ENCODE results near the gene MRPS23. TPM values are rescaled to one million over a fixed set of nuclear protein-coding genes. Genes with fewer than 3 reads are reported as not detected.
A peak's percentile ranks its signal among the peaks of the same experiment; 100 is the strongest.

MRPS23 gene
- total and polyA plus RNA-seq, 7 donors, result 27.2 to 91.1 (median 49.2) TPM

DNA sequence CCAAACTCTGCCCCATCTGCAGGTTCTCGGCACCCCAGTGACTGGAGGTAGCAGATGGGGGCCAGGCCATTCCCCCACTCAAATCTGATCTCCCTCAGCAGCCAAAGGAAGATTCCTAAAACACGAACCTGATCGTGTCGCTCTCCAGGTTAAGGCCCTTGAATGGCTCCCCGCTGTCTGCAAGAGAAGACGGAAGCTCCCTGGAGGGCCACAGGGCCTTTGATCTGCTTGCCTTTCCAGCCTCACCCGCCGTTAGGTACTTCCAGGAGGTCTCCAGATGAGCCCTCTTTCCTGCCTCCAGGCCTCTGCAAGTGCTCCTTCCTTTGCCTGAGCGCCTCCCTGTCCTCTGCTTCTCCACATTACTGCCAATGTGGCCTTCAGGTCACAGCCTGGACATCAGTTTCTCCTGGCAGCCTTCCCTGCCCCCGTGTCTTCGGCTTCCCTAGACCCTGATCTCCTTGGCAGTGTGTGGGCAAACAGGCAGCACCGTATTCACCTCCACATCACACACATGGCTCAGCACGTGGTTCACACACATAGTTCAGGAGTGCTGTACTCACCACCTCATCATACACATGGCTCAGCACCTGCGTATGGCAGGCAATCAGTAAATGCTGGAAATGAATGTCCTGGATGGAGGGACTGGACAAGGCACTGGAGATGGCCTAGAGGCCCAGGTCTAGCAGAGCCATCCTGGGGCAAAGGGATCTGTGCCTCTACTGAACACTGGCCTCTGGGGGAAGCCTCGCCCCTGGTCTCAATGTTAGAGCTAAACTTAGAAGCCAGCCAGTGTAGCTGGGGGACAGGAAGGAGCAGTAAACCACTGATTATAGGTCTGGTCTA lies 26.4 kb upstream of the MRPS23 start:
- peaks cover 3 to 29% of the 10 kb centered on the region in 2 donors for H3K36me3 ChIP-seq (ENCODE audit: insufficient read depth in 1 of 2, low read depth in 1 of 2)

GRCh38 chr17:57875290-57876022 lies 25.6 kb upstream of the MRPS23 start:
- H3K9me3 ChIP-seq, result no peaks in the 10 kb centered on the region
- peak overlapping the region; percentile 84 for H3K27ac ChIP-seq
- peaks cover 3 to 37% of the 10 kb centered on the region in 2 donors for H3K36me3 ChIP-seq (ENCODE audit: insufficient read depth in 1 of 2, low read depth in 1 of 2)
- ATAC-seq, result peak; percentile 73 to 85 (median 78)
- peak; percentile 87 to 91 for DNase-seq
- 18 to 22% (median 20%) methylated on average over 10 of the region's 10 CpGs for WGBS, 3 donors
- no peaks in the 10 kb centered on the region for H3K27me3 ChIP-seq (ENCODE audit: insufficient read depth in 3 of 3, low read length in 2 of 3)
- H3K4me3 ChIP-seq, result peak overlapping the region; percentile 39
- peak; percentile 22 for TF ChIP-seq CTCF (IDR thresholded peaks at IDR 0.05)
- H3K4me1 ChIP-seq, result peaks cover 79% of the 10 kb centered on the region
- intact Hi-C loops (cut with DNase I), result no loop called here

More for the DNA sequence above, 26.4 kb upstream of the MRPS23 start:
- peak overlapping the region; percentile 84 for H3K27ac ChIP-seq
- H3K4me1 ChIP-seq, result peaks cover 84% of the 10 kb centered on the region
- intact Hi-C loops (cut with DNase I), result no loop called here
- H3K9me3 ChIP-seq, result no peaks in the 10 kb centered on the region
- ATAC-seq (no peak), DNase-seq (no peak)
- TF ChIP-seq CTCF (IDR thresholded peaks at IDR 0.05), result no peak
- H3K27me3 ChIP-seq (ENCODE audit: insufficient read depth in 3 of 3, low read length in 2 of 3), result no peaks in the 10 kb centered on the region
- WGBS, 3 donors, result 62 to 75% (median 69%) methylated on average over 15 of the region's 15 CpGs
- no peak overlapping the region for H3K4me3 ChIP-seq

DNA sequence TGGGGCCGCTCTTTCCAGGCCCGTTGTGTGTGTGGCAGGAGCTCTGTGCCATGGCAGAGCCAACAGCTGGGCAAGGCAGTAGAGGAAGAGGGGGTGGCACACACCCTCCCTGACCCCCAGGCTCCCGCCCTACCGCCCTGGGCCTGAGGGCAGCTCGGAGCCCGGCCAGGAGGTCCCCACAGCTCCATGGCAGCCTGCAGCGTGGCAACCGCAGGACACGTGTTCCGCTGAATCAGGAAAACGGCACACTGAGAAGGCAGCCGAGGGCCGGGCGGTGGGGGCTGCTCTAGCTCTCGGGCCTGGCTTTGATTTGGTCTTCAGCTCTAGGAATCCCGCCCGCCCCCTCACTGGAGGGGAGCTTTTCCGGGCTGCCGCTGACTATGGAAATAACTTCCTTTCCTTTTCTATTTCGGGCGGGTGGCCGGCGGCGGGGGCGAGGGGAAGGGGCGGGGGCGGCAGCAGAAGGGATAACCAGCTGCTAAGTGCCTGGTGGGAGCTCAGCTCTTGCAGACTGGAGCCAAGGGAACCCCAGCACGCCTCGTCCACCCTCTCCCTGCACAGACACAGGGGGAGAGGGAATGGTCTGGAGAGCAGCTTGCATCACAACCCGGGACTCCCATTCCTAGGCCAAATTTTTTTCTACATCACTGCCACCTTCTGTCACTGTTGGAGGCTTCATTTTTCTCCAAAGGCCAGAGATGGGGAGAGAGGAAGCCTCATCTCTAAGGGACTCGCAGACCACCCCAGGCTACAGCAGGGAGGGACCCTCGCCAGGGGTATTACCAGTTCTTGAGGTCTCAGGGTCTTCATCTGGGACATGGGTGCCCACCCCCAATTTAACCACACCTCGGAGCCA lies 24.8 kb upstream of the MRPS23 start:
- no peak for TF ChIP-seq CTCF (IDR thresholded peaks at IDR 0.05)
- peak overlapping the region; percentile 84 for H3K27ac ChIP-seq
- peaks cover 71% of the 10 kb centered on the region for H3K4me1 ChIP-seq
- DNase-seq, result peak; percentile 81 to 83
- 10 to 15% (median 12%) methylated on average over 31 to 33 of the region's 33 CpGs for WGBS, 3 donors
- no peaks in the 10 kb centered on the region for H3K27me3 ChIP-seq (ENCODE audit: insufficient read depth in 3 of 3, low read length in 2 of 3)
- peaks cover 3 to 39% of the 10 kb centered on the region in 2 donors for H3K36me3 ChIP-seq (ENCODE audit: insufficient read depth in 1 of 2, low read depth in 1 of 2)
- H3K9me3 ChIP-seq, result no peaks in the 10 kb centered on the region
- peak; percentile 56 to 64 (median 62) for ATAC-seq
- H3K4me3 ChIP-seq, result peak overlapping the region; percentile 39
- intact Hi-C loops (cut with DNase I), result no loop called here

GRCh38 chr17:57874058-57874419 lies 24.2 kb upstream of the MRPS23 start:
- peaks cover 72% of the 10 kb centered on the region for H3K4me1 ChIP-seq
- H3K27ac ChIP-seq, result peak overlapping the region; percentile 84
- no peak for DNase-seq
- no peak for TF ChIP-seq CTCF (IDR thresholded peaks at IDR 0.05)
- WGBS, 3 donors, result 41 to 57% (median 46%) methylated on average over 7 of the region's 7 CpGs
- peaks cover 3 to 39% of the 10 kb centered on the region in 2 donors for H3K36me3 ChIP-seq (ENCODE audit: insufficient read depth in 1 of 2, low read depth in 1 of 2)
- ATAC-seq, result no peak
- peak overlapping the region; percentile 39 for H3K4me3 ChIP-seq
- no peaks in the 10 kb centered on the region for H3K9me3 ChIP-seq
- intact Hi-C loops (cut with DNase I), result no loop called here
- H3K27me3 ChIP-seq (ENCODE audit: insufficient read depth in 3 of 3, low read length in 2 of 3), result no peaks in the 10 kb centered on the region
